WTC11 (cell line): ENCODE results near the gene AFF2. TPM values are rescaled to one million over a fixed set of nuclear protein-coding genes. Genes with fewer than 3 reads are reported as not detected.
A peak's percentile ranks its signal among the peaks of the same experiment; 100 is the strongest.

Experiments used
- ATAC-seq: fragments of 200-7000 bp; cut with Tn5 transposase; 2 replicates; pipeline ENCODE4 v1.10.0; 2021; ENCODE audit warnings: mild to moderate bottlenecking, moderate library complexity
- CTCF ChIA-PET: fragments of 300-600 bp; sonication (Branson Sonifier 250); formaldehyde crosslinking; loops from one replicate; lab custom pipeline; 2021; ENCODE audit warnings: antibody characterized with exemption; lab: Charles Lee
- POLR2A ChIA-PET: fragments of 350-600 bp; sonication (Branson Sonifier 250); formaldehyde crosslinking; loops from one replicate; lab custom pipeline; 2021; ENCODE audit warnings: antibody characterized with exemption; lab: Charles Lee
- DNase-seq: peaks from one replicate; pipeline ENCODE4 v3.0.0; 2021; ENCODE audit warnings: low spot score
- H3K27ac Mint-ChIP-seq: 2 replicates; pipeline ENCODE4 v1.8.0; 2021; ENCODE audit warnings: mixed read lengths
- H3K27me3 Mint-ChIP-seq: 2 replicates; pipeline ENCODE4 v1.8.0; 2021; ENCODE audit warnings: low read depth, mild to moderate bottlenecking, moderate library complexity, mixed read lengths
- H3K36me3 Mint-ChIP-seq: 2 replicates; pipeline ENCODE4 v1.8.0; 2021; ENCODE audit warnings: mixed read lengths
- H3K4me1 Mint-ChIP-seq: 2 replicates; pipeline ENCODE4 v1.8.0; 2022; ENCODE audit warnings: mixed read lengths
- H3K4me3 Mint-ChIP-seq: 2 replicates; pipeline ENCODE4 v1.8.0; 2021; ENCODE audit warnings: mild to moderate bottlenecking, moderate library complexity, mixed read lengths
- H3K9me3 Mint-ChIP-seq: 2 replicates; pipeline ENCODE4 v1.8.0; 2021; ENCODE audit warnings: mixed read lengths
- CDX4 ChIP-seq: fragments of 250-450 bp; sonication (Bioruptor Pico); IDR thresholded peaks from 2 replicates; pipeline ENCODE4 v1.9.0; 2021; ENCODE audit warnings: moderate library complexity, mild to moderate bottlenecking, inconsistent platforms, borderline replicate concordance
- E2F5 ChIP-seq: sonication (generic); formaldehyde crosslinking; IDR thresholded peaks from 2 replicates; pipeline ENCODE4 v1.8.1; 2022; ENCODE audit warnings: mild to moderate bottlenecking, moderate library complexity, missing genetic modification reagents
- FOXP1 ChIP-seq: sonication (generic); formaldehyde crosslinking; IDR thresholded peaks from 2 replicates; pipeline ENCODE4 v1.8.0; 2022; ENCODE audit warnings: missing genetic modification reagents, mild to moderate bottlenecking, moderate library complexity, borderline replicate concordance
- HMGXB4 ChIP-seq: sonication (generic); formaldehyde crosslinking; IDR thresholded peaks from 2 replicates; pipeline ENCODE4 v1.8.1; 2023; ENCODE audit warnings: mild to moderate bottlenecking, moderate library complexity, missing genetic modification reagents
- JUN ChIP-seq: sonication (generic); formaldehyde crosslinking; IDR thresholded peaks from 2 replicates; pipeline ENCODE4 v1.8.0; 2023; ENCODE audit warnings: mild to moderate bottlenecking, missing genetic modification reagents
- KAT7 ChIP-seq: sonication (generic); formaldehyde crosslinking; IDR thresholded peaks from 2 replicates; pipeline ENCODE4 v1.8.1; 2023; ENCODE audit warnings: missing genetic modification reagents, mild to moderate bottlenecking, borderline replicate concordance
- MAX ChIP-seq: sonication (generic); formaldehyde crosslinking; IDR thresholded peaks from 2 replicates; pipeline ENCODE4 v1.8.0; 2022; ENCODE audit warnings: mild to moderate bottlenecking, missing genetic modification reagents
- MLX ChIP-seq: sonication (generic); formaldehyde crosslinking; IDR thresholded peaks from 2 replicates; pipeline ENCODE4 v1.8.1; 2023; ENCODE audit warnings: mild to moderate bottlenecking, missing genetic modification reagents, moderate library complexity
- MYBL2 ChIP-seq: sonication (generic); formaldehyde crosslinking; IDR thresholded peaks from 2 replicates; pipeline ENCODE4 v1.8.1; 2023; ENCODE audit warnings: mild to moderate bottlenecking, moderate library complexity, missing genetic modification reagents
- NFYB ChIP-seq: sonication (generic); formaldehyde crosslinking; conservative IDR thresholded peaks from 2 replicates; pipeline ENCODE4 v1.8.0; 2022; ENCODE audit warnings: low read depth, missing genetic modification reagents
- PRDM15 ChIP-seq: sonication (generic); formaldehyde crosslinking; IDR thresholded peaks from 2 replicates; pipeline ENCODE4 v1.8.0; 2022; ENCODE audit warnings: missing genetic modification reagents
- PREB ChIP-seq: sonication (generic); formaldehyde crosslinking; IDR thresholded peaks from 2 replicates; pipeline ENCODE4 v1.8.1; 2022; ENCODE audit warnings: mild to moderate bottlenecking, missing genetic modification reagents, moderate library complexity, borderline replicate concordance
- RELA ChIP-seq: sonication (generic); formaldehyde crosslinking; IDR thresholded peaks from 2 replicates; pipeline ENCODE4 v1.8.1; 2022; ENCODE audit warnings: missing genetic modification reagents, mild to moderate bottlenecking, borderline replicate concordance
- SP1 ChIP-seq: sonication (generic); formaldehyde crosslinking; conservative IDR thresholded peaks from 2 replicates; pipeline ENCODE4 v1.8.1; 2022; ENCODE audit warnings: missing genetic modification reagents
- USF2 ChIP-seq: sonication (generic); formaldehyde crosslinking; IDR thresholded peaks from 2 replicates; pipeline ENCODE4 v1.8.1; 2023; ENCODE audit warnings: mild to moderate bottlenecking, missing genetic modification reagents, moderate library complexity
- ZBTB43 ChIP-seq: sonication (generic); formaldehyde crosslinking; IDR thresholded peaks from 2 replicates; pipeline ENCODE4 v1.8.1; 2023; ENCODE audit warnings: mild to moderate bottlenecking, missing genetic modification reagents
- ZNF263 ChIP-seq: sonication (generic); formaldehyde crosslinking; IDR thresholded peaks from 2 replicates; pipeline ENCODE4 v1.8.1; 2022; ENCODE audit warnings: low read depth, mild to moderate bottlenecking, moderate library complexity, missing genetic modification reagents
- ZNF317 ChIP-seq: sonication (generic); formaldehyde crosslinking; IDR thresholded peaks from 2 replicates; pipeline ENCODE4 v1.8.1; 2023; ENCODE audit warnings: low read depth, mild to moderate bottlenecking, moderate library complexity, missing genetic modification reagents, borderline replicate concordance
- total RNA-seq: library from RNA; stranded (reverse); gene quantifications from 3 replicates; pipeline ENCODE4 v1.2.3, GENCODE V29; 2021

The AFF2 gene
- total RNA-seq, 1 experiment from 2014 or later, result 7.6 TPM

- TF ChIP-seq PRDM15 (no peak), MAX (CRISPR knock-in tag) (peak; percentile 46; the same call in 1 of the 2 replicates), RELA (no peak), SP1 (no peak), MYBL2 (CRISPR knock-in tag) (no peak), JUN (no peak), MLX (CRISPR knock-in tag) (no peak), FOXP1 (CRISPR knock-in tag) (peak; percentile 51; the same call in 1 of the 2 replicates), NFYB (CRISPR knock-in tag) (no peak)
These were observed 587 bp upstream of the AFF2 start (continued) for GRCh38 chrX:148499638-148500422.

GRCh38 chrX:148501386-148502066, 1.1 kb downstream of the AFF2 start:
- ChIA-PET CTCF (interaction anchor here (1.6 kb wide), 1 partner anchor 29 kb away, joined by 4 read pairs; no protein-coding TSS in a partner anchor), POLR2A (interaction anchor here (0.7 kb wide), 1 partner anchor 299 kb away, joined by 3 read pairs; no protein-coding TSS in a partner anchor)
- Mint-ChIP-seq H3K27me3 (peaks cover 30% of the 10 kb centered on the region), H3K4me1 (peaks cover 23% of the 10 kb centered on the region), H3K36me3 (no peaks in the 10 kb centered on the region), H3K9me3 (no peaks in the 10 kb centered on the region), H3K4me3 (peak overlapping the region; percentile 83), H3K27ac (no peak overlapping the region)
- peak; percentile 45 for ATAC-seq
- peak; percentile 51 for DNase-seq
- TF ChIP-seq HMGXB4 (CRISPR knock-in tag) (0 out of 2 replicates have a peak, but pooled peaks have one; percentile 16), CDX4 (CRISPR knock-in tag) (no peak), ZBTB43 (0 out of 2 replicates have a peak, but pooled peaks have one; percentile 18)

GRCh38 chrX:148504506-148504905, 4.1 kb downstream of the AFF2 start:
- Mint-ChIP-seq H3K4me1 (peaks cover 16% of the 10 kb centered on the region), H3K27me3 (peaks cover 19% of the 10 kb centered on the region), H3K27ac (no peak overlapping the region), H3K36me3 (no peaks in the 10 kb centered on the region), H3K9me3 (no peaks in the 10 kb centered on the region), H3K4me3 (peak overlapping the region; percentile 36)
- ChIA-PET POLR2A (no interaction called here), CTCF (interaction anchor here (0.6 kb wide), 1 partner anchor 48 kb away, joined by 3 read pairs; no protein-coding TSS in a partner anchor)
- ATAC-seq (peak; percentile 43), DNase-seq (peak; percentile 27)
- TF ChIP-seq ZNF263 (CRISPR knock-in tag), result no peak
- TF ChIP-seq KAT7 (CRISPR knock-in tag), result no peak
- no peak for TF ChIP-seq PREB (CRISPR knock-in tag)
- TF ChIP-seq USF2, result no peak
- no peak for TF ChIP-seq ZNF317 (CRISPR knock-in tag)
- no peak for TF ChIP-seq E2F5
